ENCODE results near the gene MED13L.

- TF ChIP-seq CTCF (IDR thresholded peaks at IDR 0.05) (no peak), POLR2A (IDR thresholded peaks at IDR 0.05) (no peak)
Measured at GRCh38 chr12:116043659-116044535, 233.6 kb downstream of the MED13L start.

All from heart left ventricle (tissue), 13 donors.